MM.1S (cell line): ENCODE measurements around the gene NR5A2.

Source experiments
- DNase-seq: peaks from one replicate; pipeline ENCODE4 v3.0.0-alpha.2; 2015
- H2AFZ ChIP-seq: fragments of 300-600 bp; sonication (generic); 2 replicates; pipeline ENCODE4 v1.6.0; 2016; ENCODE audit warnings: antibody characterized with exemption, low read length
- H3F3A ChIP-seq: fragments of 300-600 bp; sonication (generic); 2 replicates; pipeline ENCODE4 v1.6.1; 2016; ENCODE audit warnings: mild to moderate bottlenecking, antibody characterized with exemption, low read length, moderate library complexity, mixed read lengths; ENCODE audit not compliant: insufficient read depth
- H3K27ac ChIP-seq: fragments of 300-600 bp; sonication (generic); 2 replicates; pipeline ENCODE4 v1.5.1; 2016; ENCODE audit warnings: mild to moderate bottlenecking, low read length
- H3K27me3 ChIP-seq: fragments of 300-600 bp; sonication (generic); replicated peaks from 2 replicates; pipeline ENCODE4 v1.6.0; 2016; ENCODE audit warnings: low read length; ENCODE audit not compliant: insufficient read depth
- H3K36me3 ChIP-seq: fragments of 300-600 bp; sonication (generic); replicated peaks from 2 replicates; pipeline ENCODE4 v1.6.1; 2016; ENCODE audit warnings: mild to moderate bottlenecking, low read length, mixed read lengths; ENCODE audit not compliant: insufficient read depth
- H3K4me1 ChIP-seq: fragments of 300-600 bp; sonication (generic); 2 replicates; pipeline ENCODE4 v1.6.1; 2016; ENCODE audit warnings: low read length, mixed read lengths
- H3K4me2 ChIP-seq: fragments of 300-600 bp; sonication (generic); 2 replicates; pipeline ENCODE4 v1.6.0; 2016; ENCODE audit warnings: low read depth, low read length
- H3K4me3 ChIP-seq: fragments of 300-600 bp; sonication (generic); 2 replicates; pipeline ENCODE4 v1.5.1; 2016; ENCODE audit warnings: low read length, mixed read lengths
- H3K79me2 ChIP-seq: fragments of 300-600 bp; sonication (generic); 2 replicates; pipeline ENCODE4 v1.6.1; 2016; ENCODE audit warnings: mixed run types, low read length, mixed read lengths
- H3K9ac ChIP-seq: fragments of 300-600 bp; sonication (generic); 2 replicates; pipeline ENCODE4 v1.6.1; 2016; ENCODE audit warnings: low read length, mixed read lengths
- H3K9me2 ChIP-seq: fragments of 300-600 bp; sonication (generic); replicated peaks from 2 replicates; pipeline ENCODE4 v1.6.1; 2016; ENCODE audit warnings: mild to moderate bottlenecking, low read length, mixed read lengths; ENCODE audit not compliant: insufficient read depth
- H3K9me3 ChIP-seq: fragments of 300-600 bp; sonication (generic); replicated peaks from 2 replicates; pipeline ENCODE4 v1.6.1; 2016; ENCODE audit warnings: mild to moderate bottlenecking, low read length, mixed read lengths; ENCODE audit not compliant: insufficient read depth
- H4K20me1 ChIP-seq: fragments of 300-600 bp; sonication (generic); 2 replicates; pipeline ENCODE4 v1.6.1; 2016; ENCODE audit warnings: mild to moderate bottlenecking, low read length, moderate library complexity, mixed read lengths; ENCODE audit not compliant: insufficient read depth
- EZH2 ChIP-seq: fragments of 300-600 bp; sonication (generic); optimal IDR thresholded peaks from 2 replicates; pipeline ENCODE3; 2017; ENCODE audit warnings: low read depth, mild to moderate bottlenecking, antibody characterized with exemption, low read length, mixed read lengths
- EZH2phosphoT487 ChIP-seq: fragments of 300-600 bp; sonication (generic); IDR thresholded peaks from 2 replicates; pipeline ENCODE4 v1.6.1; 2018; ENCODE audit warnings: antibody characterized with exemption, low read length
- TF ChIP-seq, protein P1 (sequence below): fragments of 300-600 bp; sonication (generic); IDR thresholded peaks from 2 replicates; pipeline ENCODE4 v1.5.1; 2016; ENCODE audit warnings: antibody characterized with exemption, low read length, mixed read lengths

Gene NR5A2

DNA sequence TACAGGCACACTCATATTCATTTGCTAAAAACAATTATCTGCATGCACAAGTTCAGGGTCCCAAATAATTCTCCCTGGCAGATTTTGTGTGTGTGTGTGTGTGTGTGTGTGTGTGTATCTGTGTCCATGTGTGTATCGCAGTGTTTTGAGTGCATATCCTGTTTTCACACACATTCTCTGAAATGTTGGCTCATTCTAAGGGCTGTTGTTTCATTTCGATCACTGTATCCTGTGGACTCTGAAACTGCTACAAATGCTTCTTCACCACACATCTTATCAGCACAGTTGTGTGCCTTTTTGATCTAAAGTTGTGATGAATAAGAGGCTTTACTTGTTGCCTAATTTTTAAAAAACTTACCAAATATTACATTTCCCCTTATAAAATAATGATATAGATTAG lies 34.6 kb downstream of the NR5A2 start:
- Histone ChIP-seq H3K79me2 (no peaks in the 10 kb centered on the region), H3K9me3 (no peaks in the 10 kb centered on the region), H3F3A (no peaks in the 10 kb centered on the region), H3K36me3 (no peaks in the 10 kb centered on the region), H3K9ac (no peak overlapping the region), H3K4me3 (no peak overlapping the region), H4K20me1 (no peaks in the 10 kb centered on the region), H3K9me2 (no peaks in the 10 kb centered on the region), H3K4me1 (no peaks in the 10 kb centered on the region), H2AFZ (no peak overlapping the region), H3K4me2 (no peak overlapping the region), H3K27ac (no peak overlapping the region), H3K27me3 (no peaks in the 10 kb centered on the region)
- no peak for DNase-seq
- TF ChIP-seq EZH2phosphoT487: no peak
- TF ChIP-seq, protein P1, sequence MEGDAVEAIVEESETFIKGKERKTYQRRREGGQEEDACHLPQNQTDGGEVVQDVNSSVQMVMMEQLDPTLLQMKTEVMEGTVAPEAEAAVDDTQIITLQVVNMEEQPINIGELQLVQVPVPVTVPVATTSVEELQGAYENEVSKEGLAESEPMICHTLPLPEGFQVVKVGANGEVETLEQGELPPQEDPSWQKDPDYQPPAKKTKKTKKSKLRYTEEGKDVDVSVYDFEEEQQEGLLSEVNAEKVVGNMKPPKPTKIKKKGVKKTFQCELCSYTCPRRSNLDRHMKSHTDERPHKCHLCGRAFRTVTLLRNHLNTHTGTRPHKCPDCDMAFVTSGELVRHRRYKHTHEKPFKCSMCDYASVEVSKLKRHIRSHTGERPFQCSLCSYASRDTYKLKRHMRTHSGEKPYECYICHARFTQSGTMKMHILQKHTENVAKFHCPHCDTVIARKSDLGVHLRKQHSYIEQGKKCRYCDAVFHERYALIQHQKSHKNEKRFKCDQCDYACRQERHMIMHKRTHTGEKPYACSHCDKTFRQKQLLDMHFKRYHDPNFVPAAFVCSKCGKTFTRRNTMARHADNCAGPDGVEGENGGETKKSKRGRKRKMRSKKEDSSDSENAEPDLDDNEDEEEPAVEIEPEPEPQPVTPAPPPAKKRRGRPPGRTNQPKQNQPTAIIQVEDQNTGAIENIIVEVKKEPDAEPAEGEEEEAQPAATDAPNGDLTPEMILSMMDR: no peak
- TF ChIP-seq EZH2: no peak

DNA sequence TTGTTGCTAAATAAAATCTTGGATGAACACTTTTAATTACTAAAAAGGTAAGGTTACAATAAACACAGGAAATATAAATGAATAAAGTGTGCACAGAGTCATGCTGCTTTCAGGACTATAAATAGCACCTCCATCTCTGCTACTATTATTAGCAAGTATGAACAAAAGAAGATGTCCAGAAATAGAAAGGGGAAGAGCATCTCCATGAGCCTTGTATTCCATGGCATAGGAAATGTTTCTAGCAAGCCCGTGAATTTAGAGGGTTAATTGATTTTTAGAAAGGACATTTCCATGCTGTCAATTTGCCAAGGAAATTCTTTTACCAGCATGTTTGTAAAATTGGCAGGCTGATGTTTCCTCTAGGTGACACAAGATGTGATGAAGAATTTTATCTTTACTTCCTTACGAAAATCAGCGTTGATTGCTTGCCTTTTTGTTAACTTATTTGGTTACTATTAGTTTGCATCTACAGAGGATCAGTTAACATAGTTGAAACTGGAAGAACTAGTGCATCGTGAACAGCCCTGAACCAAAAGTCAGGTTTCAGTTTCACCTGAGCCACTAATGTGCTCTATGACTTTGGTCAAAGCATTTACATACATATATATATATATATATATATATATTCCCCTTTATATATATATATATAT lies 45.3 kb downstream of the NR5A2 start:
- Histone ChIP-seq H3K9me3 (no peaks in the 10 kb centered on the region), H2AFZ (peak overlapping the region; percentile 52), H3K4me1 (peaks cover 18% of the 10 kb centered on the region), H3K9ac (peak overlapping the region; percentile 2; the same call in 1 of the 2 replicates), H3K9me2 (no peaks in the 10 kb centered on the region), H3F3A (peaks cover 7% of the 10 kb centered on the region), H3K36me3 (no peaks in the 10 kb centered on the region), H3K27ac (peak overlapping the region; percentile 59), H3K79me2 (no peaks in the 10 kb centered on the region), H3K27me3 (no peaks in the 10 kb centered on the region), H3K4me2 (peak overlapping the region; percentile 85), H4K20me1 (no peaks in the 10 kb centered on the region), H3K4me3 (peak overlapping the region; percentile 51)
- DNase-seq: peak; percentile 89
- TF ChIP-seq EZH2phosphoT487 (no peak), EZH2 (no peak)
- TF ChIP-seq, protein P1: no peak

- peak overlapping the region; percentile 26; the same call in 1 of the 2 replicates for H3K4me2 ChIP-seq
- H2AFZ ChIP-seq: no peak overlapping the region
- no peaks in the 10 kb centered on the region for H4K20me1 ChIP-seq
- H3K27me3 ChIP-seq: no peaks in the 10 kb centered on the region
- H3K9ac ChIP-seq: no peak overlapping the region
- H3K79me2 ChIP-seq: no peaks in the 10 kb centered on the region
- no peak overlapping the region for H3K27ac ChIP-seq
- H3K9me3 ChIP-seq: no peaks in the 10 kb centered on the region
- peaks cover 7% of the 10 kb centered on the region for H3F3A ChIP-seq
- TF ChIP-seq, protein P1: no peak
- TF ChIP-seq EZH2phosphoT487: no peak
- TF ChIP-seq EZH2: no peak
- H3K36me3 ChIP-seq: no peaks in the 10 kb centered on the region
- no peak overlapping the region for H3K4me3 ChIP-seq
- H3K9me2 ChIP-seq: no peaks in the 10 kb centered on the region
- peaks cover 18% of the 10 kb centered on the region for H3K4me1 ChIP-seq
- DNase-seq: no peak
Observed at GRCh38 chr1:200073286-200073637, 45.8 kb downstream of the NR5A2 start.
